Stimulated activated naive CD8-positive, alpha-beta T cell treated with anti-CD3 and anti-CD28 coated beads, Interleukin-15, Interleukin-2, amounts not matched to agents 100 U/mL and 50 U/mL, for 24 hours (primary cell): ENCODE results near the gene KRTAP4-11.
"Not testable (repeated sequence)": the region's sequence is repeated elsewhere in the genome, so short reads cannot be mapped to it uniquely, and the experiment has no call there.

ENCODE experiments used
- ATAC-seq: fragments of 150-1000 bp; cut with Tn5 transposase; one replicate; pipeline ENCODE4 v1.10.0; 2021
- DNase-seq: peaks from one replicate; pipeline ENCODE4 v3.0.0; 2021

Gene KRTAP4-11

GRCh38 chr17:41123991-41124371, 5.8 kb upstream of the KRTAP4-11 start, which contains the start of gene KRTAP4-12:
Gene KRTAP4-12, minus strand, starts transcription at chr17:41124182. Its CDS starts 60 bp downstream, at chr17:41124122.
- ATAC-seq, DNase-seq: not testable (repeated sequence)

DNA sequence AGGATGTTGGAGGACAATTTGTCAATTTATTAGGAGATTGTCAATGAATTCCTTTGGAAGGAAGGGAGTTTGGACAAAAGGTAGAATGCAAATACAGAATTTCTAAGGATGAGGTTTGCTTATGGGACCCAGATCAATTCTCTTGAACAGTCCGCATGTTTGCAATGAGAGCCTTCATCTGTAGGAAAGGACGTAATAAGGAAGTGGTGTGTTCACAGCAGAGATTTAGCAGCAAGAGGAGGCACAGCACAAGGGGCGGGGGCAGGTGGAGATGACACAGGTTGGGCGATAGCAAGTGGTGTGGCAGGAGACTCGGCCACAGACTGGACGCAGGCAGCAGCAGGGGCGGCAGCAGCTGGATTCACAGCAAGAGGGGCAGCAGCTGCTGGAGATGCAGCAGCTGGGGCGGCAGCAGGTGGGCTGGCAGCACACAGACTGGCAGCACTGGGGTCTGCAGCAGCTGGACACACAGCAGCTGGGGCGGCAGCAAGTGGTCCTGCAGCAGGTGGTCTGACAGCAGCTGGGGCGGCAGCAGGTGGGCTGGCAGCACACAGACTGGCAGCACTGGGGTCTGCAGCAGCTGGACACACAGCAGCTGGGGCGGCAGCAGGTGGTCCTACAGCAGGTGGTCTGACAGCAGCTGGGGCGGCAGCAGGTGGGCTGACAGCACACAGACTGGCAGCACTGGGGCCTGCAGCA, 5.3 kb upstream of the KRTAP4-11 start:
- not testable (repeated sequence) for ATAC-seq

GRCh38 chr17:41121742-41122141, 3.6 kb upstream of the KRTAP4-11 start:
- DNase-seq = no peak
- no peak for ATAC-seq

More for the DNA sequence above, 5.3 kb upstream of the KRTAP4-11 start:
- DNase-seq = not testable (repeated sequence)

DNA sequence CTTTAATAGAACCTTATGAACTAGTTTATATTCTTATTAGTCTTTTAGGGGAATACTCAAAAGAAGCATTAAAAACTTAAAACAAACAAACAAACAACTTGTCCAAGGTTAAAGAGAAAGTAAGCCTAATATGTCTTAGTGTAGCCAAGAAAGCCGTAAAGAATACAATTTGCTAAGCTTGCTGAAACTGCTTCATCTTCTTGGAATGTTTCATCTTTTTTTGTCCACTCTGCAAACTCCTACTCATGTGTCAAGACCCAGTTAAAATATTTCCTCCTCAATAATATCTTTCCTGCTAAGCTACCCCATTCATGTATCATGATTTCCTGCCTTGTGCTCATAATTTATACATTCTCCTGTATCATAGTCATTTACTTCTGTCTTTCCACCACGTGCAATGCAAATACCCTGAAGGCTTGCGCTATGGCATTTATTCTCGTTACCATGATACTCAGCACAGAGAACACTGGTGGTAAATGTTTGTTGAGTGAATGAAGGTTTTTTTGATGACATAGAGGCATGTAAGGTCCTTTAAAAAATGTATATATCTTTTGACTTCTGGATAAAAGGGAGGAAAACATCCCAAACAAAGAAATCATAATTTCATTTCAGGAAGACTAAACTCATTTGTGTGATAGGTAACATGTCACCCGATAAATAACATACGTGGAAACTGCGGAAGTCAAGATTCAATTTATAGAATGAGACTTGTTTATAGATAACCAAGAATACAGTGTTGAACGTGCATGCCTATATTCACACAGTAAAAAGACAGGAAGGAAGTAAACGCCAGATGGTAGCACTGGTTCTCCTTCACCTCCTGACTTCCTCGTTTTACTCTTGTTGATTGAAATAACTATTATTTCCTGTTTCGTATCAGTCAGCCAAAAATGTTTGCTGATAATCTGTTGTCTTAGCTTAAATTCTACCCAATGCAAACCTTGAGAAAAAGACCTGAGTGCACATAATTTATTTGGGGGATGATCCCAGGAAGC, 1.8 kb upstream of the KRTAP4-11 start:
- DNase-seq, ATAC-seq: not testable (repeated sequence)

GRCh38 chr17:41118721-41119120, 548 bp upstream of the KRTAP4-11 start:
- ATAC-seq = no peak

GRCh38 chr17:41116297-41116696, 1.9 kb downstream of the KRTAP4-11 start:
- DNase-seq = no peak

More at GRCh38 chr17:41118721-41119120, 548 bp upstream of the KRTAP4-11 start:
- DNase-seq = no peak

GRCh38 chr17:41111151-41111885, 6.9 kb downstream of the KRTAP4-11 start:
- ATAC-seq (no peak), DNase-seq (no peak)

More at GRCh38 chr17:41116297-41116696, 1.9 kb downstream of the KRTAP4-11 start:
- ATAC-seq = no peak

DNA sequence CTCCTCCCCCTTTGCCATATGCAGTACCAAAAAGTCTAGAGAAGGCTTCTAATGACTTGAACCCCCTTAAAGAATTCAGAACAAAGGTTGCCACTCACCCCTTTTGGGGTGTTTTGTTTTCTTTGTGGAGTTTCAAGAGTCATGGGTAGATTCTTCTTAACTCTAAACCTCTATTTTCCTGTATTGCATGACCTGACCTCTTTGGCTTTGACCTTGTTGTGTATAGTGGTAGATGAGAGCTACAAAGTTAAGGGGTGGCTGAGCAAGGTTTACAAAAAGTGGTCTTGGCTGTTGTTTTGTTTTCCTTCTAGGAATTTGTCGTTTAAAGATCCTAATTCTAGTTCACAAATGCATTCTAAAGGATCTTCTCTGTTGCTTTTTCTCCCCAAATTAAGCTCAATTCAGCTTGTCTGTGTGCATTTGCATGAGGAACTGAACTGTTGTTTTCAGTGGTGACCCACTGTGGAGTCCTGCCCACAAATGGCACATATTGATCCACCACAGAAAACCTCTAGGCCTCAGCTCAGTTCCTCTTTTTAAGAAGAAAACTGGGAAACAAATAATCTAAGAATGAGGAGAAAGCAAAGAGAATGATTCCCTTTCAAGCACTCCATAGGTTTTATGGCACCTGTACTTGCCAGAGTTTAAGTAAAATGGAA, 9.3 kb downstream of the KRTAP4-11 start:
- DNase-seq, ATAC-seq: not testable (repeated sequence)

DNA sequence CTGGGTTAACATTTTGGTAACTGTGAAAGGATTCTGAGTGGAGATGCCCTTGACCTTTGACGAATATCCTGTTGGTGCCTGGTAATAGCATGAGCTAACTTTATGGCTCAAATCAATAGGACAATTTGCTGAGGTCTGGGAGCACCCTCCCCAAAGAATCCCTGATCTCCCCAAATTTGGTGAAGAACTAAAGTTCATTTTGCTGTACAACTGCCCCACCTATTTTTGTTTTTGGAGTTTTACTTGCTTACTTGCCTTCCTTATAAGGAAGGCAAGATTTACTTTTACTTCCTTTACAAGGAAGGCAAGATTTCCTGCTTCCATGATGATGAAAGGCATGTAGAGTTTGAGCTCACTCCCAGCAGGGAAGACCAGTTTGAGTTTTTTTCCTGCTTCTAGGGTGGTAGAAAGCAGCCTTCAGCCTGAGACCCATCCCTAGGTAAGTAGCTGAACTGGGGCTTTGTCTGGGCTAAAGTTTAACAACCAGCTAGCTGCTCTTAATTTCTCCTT, 10.2 kb downstream of the KRTAP4-11 start:
- ATAC-seq (no peak), DNase-seq (no peak)

GRCh38 chr17:41105347-41105746, 12.8 kb downstream of the KRTAP4-11 start, which contains the start of gene KRTAP4-9:
Gene KRTAP4-9, plus strand, starts transcription at chr17:41105389. Its CDS starts 0 bp downstream, at chr17:41105389.
- not testable (repeated sequence) for ATAC-seq, DNase-seq

DNA sequence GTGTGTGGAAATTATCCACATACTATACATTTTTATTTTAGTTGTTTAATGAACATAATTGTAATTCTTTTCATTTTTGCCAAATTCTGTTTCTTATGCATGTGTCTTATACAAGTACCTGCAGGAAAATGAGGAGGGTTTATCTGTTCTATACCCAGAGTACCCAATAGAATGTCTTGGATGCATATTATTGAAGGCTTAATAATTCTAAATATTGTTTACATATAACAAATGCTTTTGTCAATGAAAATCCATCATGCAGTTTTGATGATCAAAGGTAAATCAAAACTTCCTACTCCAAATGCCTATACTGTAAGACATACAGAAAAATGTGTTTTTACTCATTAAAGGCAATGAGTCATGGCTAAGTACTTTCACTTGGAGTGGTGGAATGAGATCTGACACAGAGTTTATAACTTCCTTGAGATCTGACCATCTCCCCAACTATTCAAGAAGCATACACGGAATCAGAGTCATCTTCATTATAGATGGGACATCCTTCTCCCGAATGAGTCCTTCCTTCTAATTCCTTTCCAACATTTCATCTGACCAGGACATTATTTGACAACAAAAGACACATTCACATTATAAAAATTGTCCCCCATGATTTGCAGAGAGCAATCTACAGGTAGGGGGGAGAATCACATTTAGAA, 13.7 kb downstream of the KRTAP4-11 start:
- DNase-seq = not testable (repeated sequence)

GRCh38 chr17:41103896-41104295, 14.3 kb downstream of the KRTAP4-11 start:
- DNase-seq = no peak
- no peak for ATAC-seq

More for the DNA sequence above, 13.7 kb downstream of the KRTAP4-11 start:
- not testable (repeated sequence) for ATAC-seq

DNA sequence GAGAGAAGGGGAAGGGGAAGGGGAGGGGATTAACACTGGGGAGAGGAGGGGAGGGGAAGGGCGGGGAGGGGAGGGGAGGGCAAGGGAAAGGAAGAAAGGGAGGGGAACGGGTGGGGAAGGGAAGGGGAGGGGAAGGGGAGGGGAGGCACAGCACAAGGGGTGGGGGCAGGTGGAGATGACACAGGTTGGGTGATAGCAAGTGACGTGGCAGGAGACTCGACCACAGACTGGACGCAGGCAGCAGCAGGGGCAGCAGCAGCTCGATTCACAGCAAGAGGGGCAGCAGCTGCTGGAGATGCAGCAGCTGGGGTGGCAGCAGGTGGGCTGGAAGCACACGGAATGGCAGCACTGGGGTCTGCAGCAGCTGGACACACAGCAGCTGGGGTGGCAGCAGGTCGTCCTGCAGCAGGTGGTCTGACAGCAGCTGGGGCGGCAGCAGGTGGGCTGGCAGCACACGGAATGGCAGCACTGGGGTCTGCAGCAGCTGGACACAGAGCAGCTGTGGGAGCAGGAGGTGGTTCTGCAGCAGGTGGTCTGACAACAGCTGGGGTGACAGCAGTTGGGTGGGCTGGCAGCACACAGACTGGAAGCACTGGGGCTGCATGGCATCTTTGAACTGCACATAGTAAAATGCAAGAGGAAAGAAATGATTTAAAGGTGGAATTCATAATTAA, 16.4 kb downstream of the KRTAP4-11 start, which contains the start of gene KRTAP4-16:
KRTAP4-16 (minus strand) TSS at position 624 of the 674 bp plus-strand sequence; CDS start at position 624, 0 bp downstream.
- no peak for DNase-seq
- no peak for ATAC-seq

GRCh38 chr17:41099682-41100480, 18.3 kb downstream of the KRTAP4-11 start:
- ATAC-seq, DNase-seq: not testable (repeated sequence)

DNA sequence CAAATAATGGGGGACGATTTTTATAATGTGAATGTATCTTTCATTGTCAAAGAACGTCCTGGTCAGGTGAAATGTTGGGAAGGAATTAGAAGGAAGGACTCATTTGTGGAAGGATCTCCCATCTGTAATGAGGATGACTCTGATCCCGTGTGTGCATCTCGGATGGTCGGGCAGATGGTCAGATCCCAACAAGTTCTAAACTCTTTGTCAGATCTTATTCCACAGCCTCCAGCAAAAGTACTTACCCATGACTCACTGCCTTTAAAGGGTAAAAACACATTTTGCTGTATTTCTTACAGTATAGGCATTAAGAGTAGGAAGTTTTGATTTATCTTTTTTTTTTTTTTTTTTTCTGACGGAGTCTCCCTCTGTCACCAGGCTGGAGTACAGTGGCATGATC, 19.7 kb downstream of the KRTAP4-11 start:
- no peak for DNase-seq

DNA sequence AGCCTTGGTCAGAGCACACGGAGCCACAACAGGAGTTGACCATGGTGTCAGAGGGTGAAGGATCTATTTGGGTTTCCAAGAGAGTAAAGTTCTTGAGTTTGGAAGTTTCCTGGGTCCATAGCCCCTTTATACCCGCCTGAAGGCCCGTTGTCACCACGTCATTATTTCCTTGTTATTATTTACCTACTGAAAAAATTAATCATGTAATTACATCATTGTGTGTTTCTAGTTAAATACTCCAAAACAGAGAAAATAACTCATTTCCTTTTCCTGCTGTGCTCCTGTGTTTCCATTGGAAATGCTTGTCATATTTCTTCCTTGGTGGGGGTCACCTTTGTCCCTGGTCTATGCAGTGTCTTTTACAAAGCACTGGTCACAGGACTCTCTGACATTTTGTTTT, 20.1 kb downstream of the KRTAP4-11 start, which contains the start of gene KRTAP4-8:
KRTAP4-8 (minus strand) TSS at position 101 of the 400 bp plus-strand sequence; CDS start at position 43, 58 bp downstream.
- DNase-seq (no peak), ATAC-seq (no peak)

More for the DNA sequence above, 19.7 kb downstream of the KRTAP4-11 start:
- no peak for ATAC-seq

DNA sequence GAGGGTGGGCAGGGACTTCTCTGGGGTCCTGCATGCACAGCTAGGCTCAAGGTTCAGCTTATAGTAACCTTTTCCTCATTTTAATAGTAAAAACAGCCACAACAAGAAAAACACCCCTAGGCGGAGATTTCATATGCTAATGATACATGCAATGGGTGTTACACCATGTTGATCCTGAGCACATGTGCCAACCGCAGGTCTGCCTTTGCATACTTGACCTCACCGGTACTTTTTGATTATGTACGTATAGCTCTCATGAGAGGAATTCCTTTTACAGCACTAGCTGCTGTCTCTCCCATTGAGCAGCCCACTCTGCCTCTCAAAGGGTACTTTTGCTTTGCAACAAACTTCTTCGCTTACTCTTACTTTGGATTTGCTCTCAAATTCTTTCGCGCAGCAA, 22.1 kb downstream of the KRTAP4-11 start:
- ATAC-seq (no peak), DNase-seq (no peak)

- not testable (repeated sequence) for DNase-seq, ATAC-seq
These were observed 29.3 kb downstream of the KRTAP4-11 start for GRCh38 chr17:41088760-41089352.
